Measurements from ENCODE around the gene TUBB4A.

TUBB4A gene

GRCh38 chr19:6535558-6536137 lies 33.5 kb upstream of the TUBB4A start:
- no peak for DNase-seq (ENCODE audit: low read depth)
- no peak overlapping the region for H3K4me3 ChIP-seq (ENCODE audit: low read depth, low read length)
- TF ChIP-seq MYC (IDR thresholded peaks at IDR 0.05; ENCODE audit: low read depth, low read length) (no peak), POLR2A (IDR thresholded peaks at IDR 0.05; ENCODE audit: extremely low read depth, insufficient read length) (no peak), MAX (IDR thresholded peaks at IDR 0.05; ENCODE audit: low read depth, low read length) (no peak)
- TF ChIP-seq, protein P1, sequence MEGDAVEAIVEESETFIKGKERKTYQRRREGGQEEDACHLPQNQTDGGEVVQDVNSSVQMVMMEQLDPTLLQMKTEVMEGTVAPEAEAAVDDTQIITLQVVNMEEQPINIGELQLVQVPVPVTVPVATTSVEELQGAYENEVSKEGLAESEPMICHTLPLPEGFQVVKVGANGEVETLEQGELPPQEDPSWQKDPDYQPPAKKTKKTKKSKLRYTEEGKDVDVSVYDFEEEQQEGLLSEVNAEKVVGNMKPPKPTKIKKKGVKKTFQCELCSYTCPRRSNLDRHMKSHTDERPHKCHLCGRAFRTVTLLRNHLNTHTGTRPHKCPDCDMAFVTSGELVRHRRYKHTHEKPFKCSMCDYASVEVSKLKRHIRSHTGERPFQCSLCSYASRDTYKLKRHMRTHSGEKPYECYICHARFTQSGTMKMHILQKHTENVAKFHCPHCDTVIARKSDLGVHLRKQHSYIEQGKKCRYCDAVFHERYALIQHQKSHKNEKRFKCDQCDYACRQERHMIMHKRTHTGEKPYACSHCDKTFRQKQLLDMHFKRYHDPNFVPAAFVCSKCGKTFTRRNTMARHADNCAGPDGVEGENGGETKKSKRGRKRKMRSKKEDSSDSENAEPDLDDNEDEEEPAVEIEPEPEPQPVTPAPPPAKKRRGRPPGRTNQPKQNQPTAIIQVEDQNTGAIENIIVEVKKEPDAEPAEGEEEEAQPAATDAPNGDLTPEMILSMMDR (IDR thresholded peaks at IDR 0.05; ENCODE audit: low read depth, low read length): no peak

GRCh38 chr19:6534451-6535093 lies 32.5 kb upstream of the TUBB4A start:
- H3K4me3 ChIP-seq (ENCODE audit: low read depth, low read length): no peak overlapping the region
- no peak for DNase-seq (ENCODE audit: low read depth)
- TF ChIP-seq, protein P1 (IDR thresholded peaks at IDR 0.05; ENCODE audit: low read depth, low read length): no peak
- TF ChIP-seq POLR2A (IDR thresholded peaks at IDR 0.05; ENCODE audit: extremely low read depth, insufficient read length) (no peak), MYC (IDR thresholded peaks at IDR 0.05; ENCODE audit: low read depth, low read length) (no peak), MAX (IDR thresholded peaks at IDR 0.05; ENCODE audit: low read depth, low read length) (no peak)

DNA sequence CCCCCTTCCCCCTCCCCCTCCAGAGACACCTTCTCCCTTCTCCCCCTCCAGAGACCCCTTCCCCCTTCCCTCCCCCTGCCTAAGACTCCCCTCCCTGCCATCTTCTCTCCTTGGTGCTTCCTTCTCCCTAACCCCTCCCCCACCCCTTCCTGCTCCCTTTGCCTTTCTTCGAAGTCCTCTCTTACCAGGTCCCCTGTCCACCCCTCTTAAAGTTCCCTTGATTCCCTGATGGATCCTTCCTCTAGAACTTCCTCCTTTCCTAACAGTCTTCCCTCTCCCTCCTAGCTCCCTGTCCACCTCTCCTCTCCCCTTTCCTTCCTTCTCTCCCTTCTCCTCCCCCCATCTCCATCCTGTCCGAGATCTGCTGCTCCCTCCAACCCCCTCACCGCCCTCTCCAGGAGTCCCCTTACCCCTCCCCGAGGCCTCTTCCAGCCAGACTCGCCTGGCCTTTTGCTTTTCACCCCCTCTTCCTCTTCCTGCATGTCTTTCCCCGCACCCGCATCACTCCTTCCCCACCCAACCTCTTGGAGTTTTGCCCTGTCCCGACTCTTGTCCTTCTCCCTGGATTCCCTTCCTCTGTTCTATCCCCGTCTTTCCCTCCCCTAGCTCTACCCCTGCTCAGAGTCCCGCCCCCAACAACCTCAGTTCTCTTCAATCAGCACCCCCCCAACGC lies 31.8 kb upstream of the TUBB4A start:
- no peak for DNase-seq (ENCODE audit: low read depth)
- TF ChIP-seq MAX (IDR thresholded peaks at IDR 0.05; ENCODE audit: low read depth, low read length) (no peak), POLR2A (IDR thresholded peaks at IDR 0.05; ENCODE audit: extremely low read depth, insufficient read length) (no peak), MYC (IDR thresholded peaks at IDR 0.05; ENCODE audit: low read depth, low read length) (no peak)
- TF ChIP-seq, protein P1 (IDR thresholded peaks at IDR 0.05; ENCODE audit: low read depth, low read length): no peak
- H3K4me3 ChIP-seq (ENCODE audit: low read depth, low read length): no peak overlapping the region

DNA sequence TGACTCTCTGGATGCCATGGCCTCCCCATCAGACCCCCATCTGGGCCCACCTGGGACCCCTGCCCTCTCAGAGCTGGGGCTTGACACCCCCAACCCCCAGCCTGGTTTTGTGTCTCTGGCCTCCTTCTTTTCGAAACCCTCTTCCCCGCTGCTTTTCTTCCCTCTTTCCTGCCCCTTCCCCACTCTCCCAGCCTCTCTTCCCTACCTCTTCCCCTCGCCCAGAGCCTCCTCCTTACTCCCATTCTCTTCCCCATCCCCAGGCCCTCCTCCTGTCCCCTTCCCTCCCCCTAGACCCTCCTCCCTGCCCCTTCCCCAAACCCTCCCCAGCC lies 30.9 kb upstream of the TUBB4A start:
- no peak overlapping the region for H3K4me3 ChIP-seq (ENCODE audit: low read depth, low read length)
- no peak for DNase-seq (ENCODE audit: low read depth)
- TF ChIP-seq MAX (IDR thresholded peaks at IDR 0.05; ENCODE audit: low read depth, low read length) (no peak), MYC (IDR thresholded peaks at IDR 0.05; ENCODE audit: low read depth, low read length) (no peak), POLR2A (IDR thresholded peaks at IDR 0.05; ENCODE audit: extremely low read depth, insufficient read length) (no peak)
- TF ChIP-seq, protein P1 (IDR thresholded peaks at IDR 0.05; ENCODE audit: low read depth, low read length): no peak

DNA sequence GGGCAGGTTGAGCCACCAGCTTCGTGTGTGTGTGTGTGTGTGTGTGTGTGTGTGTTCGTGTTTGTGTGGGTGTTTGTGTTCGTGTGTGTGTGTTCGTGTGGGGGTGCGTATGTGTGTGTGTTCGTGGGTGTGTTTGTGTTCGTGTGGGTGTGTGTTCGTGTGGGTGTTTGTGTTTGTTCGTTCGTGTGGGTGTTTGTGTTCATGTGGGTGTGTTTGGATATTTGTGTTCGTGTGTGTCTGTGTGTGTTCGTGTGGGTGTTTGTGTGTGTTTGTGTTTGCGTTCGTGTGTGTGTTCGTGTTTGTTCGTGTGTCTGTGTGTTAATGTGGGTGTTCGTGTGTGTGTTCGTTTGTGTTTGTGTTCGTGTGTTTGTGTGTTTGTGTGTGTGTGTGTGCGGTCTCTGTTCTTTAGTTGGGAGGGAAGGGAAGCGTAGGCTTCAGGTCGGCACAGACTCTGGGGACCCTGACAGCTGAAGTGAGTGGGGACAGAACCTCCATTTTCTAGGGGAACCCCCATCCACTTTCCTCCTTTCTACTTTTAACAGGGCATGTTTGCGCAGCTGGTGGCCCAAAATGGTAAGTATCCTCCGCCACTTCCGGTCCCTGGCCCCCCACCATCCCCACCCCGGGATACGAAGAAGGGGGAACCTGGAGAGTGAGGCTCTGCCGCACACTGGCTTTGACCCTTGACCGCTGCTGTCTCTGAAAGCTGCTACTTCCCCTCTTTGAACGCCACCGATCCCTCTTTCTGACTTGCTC lies 30.3 kb upstream of the TUBB4A start:
- no peak for TF ChIP-seq POLR2A (IDR thresholded peaks at IDR 0.05; ENCODE audit: extremely low read depth, insufficient read length)
- TF ChIP-seq MAX (IDR thresholded peaks at IDR 0.05; ENCODE audit: low read depth, low read length): 0 out of 2 replicates have a peak, but pooled peaks have one; percentile 11
- TF ChIP-seq, protein P1 (IDR thresholded peaks at IDR 0.05; ENCODE audit: low read depth, low read length): no peak
- no peak for TF ChIP-seq MYC (IDR thresholded peaks at IDR 0.05; ENCODE audit: low read depth, low read length)
- peak overlapping the region; percentile 23 for H3K4me3 ChIP-seq (ENCODE audit: low read depth, low read length)
- peak; percentile 80 for DNase-seq (ENCODE audit: low read depth)

All from NB4 (cell line).